ENCODE results near the gene TTC38.

DNA sequence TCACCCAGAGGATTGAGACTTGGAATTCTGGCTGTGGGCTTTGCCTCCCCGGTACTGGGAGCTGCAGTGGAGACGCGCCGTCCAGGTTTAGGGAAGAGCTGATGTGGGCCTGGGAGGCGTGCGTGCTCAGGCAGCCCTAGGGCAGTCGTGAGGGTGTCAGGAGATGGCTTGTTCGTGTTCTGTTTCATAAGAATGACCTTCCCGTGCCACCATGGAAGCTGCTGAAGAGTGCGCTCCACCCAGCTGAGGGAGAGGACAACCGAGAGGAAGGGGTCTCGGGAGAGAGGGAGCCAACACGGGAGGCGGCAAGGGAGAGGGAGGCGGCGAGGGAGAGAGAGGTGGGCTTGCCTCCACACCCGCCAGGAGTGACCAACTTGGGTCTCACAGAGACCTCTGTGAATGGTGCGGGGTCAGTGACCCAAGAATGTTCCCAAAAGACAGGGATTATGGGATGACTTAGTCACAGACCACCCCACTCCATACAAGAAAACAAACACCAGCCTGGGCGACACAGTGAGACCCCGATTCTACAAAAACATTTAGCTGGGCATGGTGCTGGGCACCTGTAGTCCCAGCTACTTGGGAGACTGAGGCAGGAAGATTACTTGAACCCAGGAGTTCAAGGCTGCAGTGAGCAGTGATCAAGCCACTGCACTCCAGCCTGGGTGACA lies 53.0 kb downstream of the TTC38 start:
- TF ChIP-seq EZH2 (IDR thresholded peaks at IDR 0.05; ENCODE audit: borderline replicate concordance, low read depth, low read length, severe bottlenecking) (no peak), POLR2AphosphoS5 (IDR thresholded peaks at IDR 0.05; ENCODE audit: insufficient read depth, low read depth, low read length) (no peak), POLR2A (IDR thresholded peaks at IDR 0.05; ENCODE audit: low read depth, low read length) (no peak), JUN (IDR thresholded peaks at IDR 0.05; ENCODE audit: borderline replicate concordance, insufficient read depth, insufficient read length, low read depth) (no peak), FOS (IDR thresholded peaks at IDR 0.05; ENCODE audit: borderline replicate concordance, insufficient read depth, low read length) (no peak), MYC (IDR thresholded peaks at IDR 0.05; ENCODE audit: low read depth, low read length) (no peak)
- TF ChIP-seq, protein P1, sequence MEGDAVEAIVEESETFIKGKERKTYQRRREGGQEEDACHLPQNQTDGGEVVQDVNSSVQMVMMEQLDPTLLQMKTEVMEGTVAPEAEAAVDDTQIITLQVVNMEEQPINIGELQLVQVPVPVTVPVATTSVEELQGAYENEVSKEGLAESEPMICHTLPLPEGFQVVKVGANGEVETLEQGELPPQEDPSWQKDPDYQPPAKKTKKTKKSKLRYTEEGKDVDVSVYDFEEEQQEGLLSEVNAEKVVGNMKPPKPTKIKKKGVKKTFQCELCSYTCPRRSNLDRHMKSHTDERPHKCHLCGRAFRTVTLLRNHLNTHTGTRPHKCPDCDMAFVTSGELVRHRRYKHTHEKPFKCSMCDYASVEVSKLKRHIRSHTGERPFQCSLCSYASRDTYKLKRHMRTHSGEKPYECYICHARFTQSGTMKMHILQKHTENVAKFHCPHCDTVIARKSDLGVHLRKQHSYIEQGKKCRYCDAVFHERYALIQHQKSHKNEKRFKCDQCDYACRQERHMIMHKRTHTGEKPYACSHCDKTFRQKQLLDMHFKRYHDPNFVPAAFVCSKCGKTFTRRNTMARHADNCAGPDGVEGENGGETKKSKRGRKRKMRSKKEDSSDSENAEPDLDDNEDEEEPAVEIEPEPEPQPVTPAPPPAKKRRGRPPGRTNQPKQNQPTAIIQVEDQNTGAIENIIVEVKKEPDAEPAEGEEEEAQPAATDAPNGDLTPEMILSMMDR (IDR thresholded peaks at IDR 0.05; ENCODE audit: extremely low read depth in 1 of 2, insufficient read depth in 1 of 2, low read depth in 1 of 2, low read length in 2 of 2) = no peak
- TF ChIP-seq, protein P2, sequence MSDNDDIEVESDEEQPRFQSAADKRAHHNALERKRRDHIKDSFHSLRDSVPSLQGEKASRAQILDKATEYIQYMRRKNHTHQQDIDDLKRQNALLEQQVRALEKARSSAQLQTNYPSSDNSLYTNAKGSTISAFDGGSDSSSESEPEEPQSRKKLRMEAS (IDR thresholded peaks at IDR 0.05; ENCODE audit: insufficient read depth, insufficient read length) = no peak

Data from endothelial cell of umbilical vein (primary cell).